Neural progenitor cell (in vitro differentiated cells): ENCODE measurements around the gene OR5AS1. TPM values are rescaled to one million over a fixed set of nuclear protein-coding genes. Genes with fewer than 3 reads are reported as not detected.
"Not testable (repeated sequence)": the region's sequence is repeated elsewhere in the genome, so short reads cannot be mapped to it uniquely, and the experiment has no call there.

Experiments
- DNase-seq: peaks from one replicate; pipeline ENCODE4 v3.0.0-alpha.2; 2016; ENCODE audit warnings: low spot score
- H2AFZ ChIP-seq: fragments of 200-600 bp; sonication (generic); replicated peaks from 2 replicates; pipeline ENCODE4 v1.6.1; 2016; ENCODE audit warnings: antibody characterized with exemption
- H3F3A ChIP-seq: fragments of 200-600 bp; sonication (generic); 2 replicates; pipeline ENCODE4 v1.6.1; 2016; ENCODE audit warnings: antibody characterized with exemption, low read depth
- H3K27ac ChIP-seq: fragments of 200-600 bp; sonication (generic); 2 replicates; pipeline ENCODE4 v1.5.1; 2016; ENCODE audit warnings: mild to moderate bottlenecking
- H3K27me3 ChIP-seq: fragments of 200-600 bp; sonication (generic); 2 replicates; pipeline ENCODE4 v1.6.1; 2016; ENCODE audit warnings: mild to moderate bottlenecking, moderate library complexity
- H3K36me3 ChIP-seq: fragments of 200-600 bp; sonication (generic); 2 replicates; pipeline ENCODE4 v1.5.1; 2016
- H3K4me1 ChIP-seq: fragments of 200-600 bp; sonication (generic); 2 replicates; pipeline ENCODE4 v1.6.1; 2016; ENCODE audit warnings: mixed run types
- H3K4me2 ChIP-seq: fragments of 200-600 bp; sonication (generic); 2 replicates; pipeline ENCODE4 v1.6.1; 2016
- H3K4me3 ChIP-seq: fragments of 200-600 bp; sonication (generic); 2 replicates; pipeline ENCODE4 v1.5.1; 2016
- H3K79me2 ChIP-seq: fragments of 200-600 bp; sonication (generic); 2 replicates; pipeline ENCODE4 v1.6.1; 2016; ENCODE audit warnings: low read depth
- H3K9ac ChIP-seq: fragments of 200-600 bp; sonication (generic); 2 replicates; pipeline ENCODE4 v1.6.1; 2016
- H3K9me3 ChIP-seq: fragments of 200-600 bp; sonication (generic); 2 replicates; pipeline ENCODE4 v1.5.1; 2016; ENCODE audit warnings: low read depth
- H4K20me1 ChIP-seq: fragments of 200-600 bp; sonication (generic); 2 replicates; pipeline ENCODE4 v1.6.1; 2016; ENCODE audit warnings: low read depth
- H3K27ac Mint-ChIP-seq: 3 replicates; pipeline ENCODE4 v1.8.0; 2021; ENCODE audit warnings: mixed read lengths
- H3K27me3 Mint-ChIP-seq: 2 replicates; pipeline ENCODE4 v1.8.0; 2022; ENCODE audit warnings: low read depth, mild to moderate bottlenecking, inconsistent platforms, moderate library complexity, mixed read lengths; ENCODE audit not compliant: insufficient read depth
- H3K36me3 Mint-ChIP-seq: 3 replicates; pipeline ENCODE4 v1.8.0; 2021; ENCODE audit warnings: mixed read lengths
- H3K4me1 Mint-ChIP-seq: 3 replicates; pipeline ENCODE4 v1.8.0; 2021; ENCODE audit warnings: mixed read lengths
- H3K4me3 Mint-ChIP-seq: 3 replicates; pipeline ENCODE4 v1.8.0; 2021; ENCODE audit warnings: mild to moderate bottlenecking, moderate library complexity, mixed read lengths
- H3K9me3 Mint-ChIP-seq: 3 replicates; pipeline ENCODE4 v1.8.0; 2020; ENCODE audit warnings: mixed read lengths
- EZH2 ChIP-seq: fragments of 200-600 bp; sonication (generic); IDR thresholded peaks from 2 replicates; pipeline ENCODE4 v1.6.1; 2017; ENCODE audit warnings: antibody characterized with exemption, mild to moderate bottlenecking, moderate library complexity
- EZH2phosphoT487 ChIP-seq: fragments of 200-600 bp; sonication (generic); IDR thresholded peaks from 2 replicates; pipeline ENCODE4 v1.6.1; 2017; ENCODE audit warnings: antibody characterized with exemption
- total RNA-seq: library from RNA; depleted of rRNA; stranded (reverse); fragments of >200 nt; gene quantifications from 2 replicates; pipeline ENCODE4 v1.2.3, GENCODE V29; 2015; ENCODE audit warnings: low replicate concordance
- TF ChIP-seq, protein P1 (sequence below): fragments of 200-600 bp; sonication (generic); IDR thresholded peaks from 2 replicates; pipeline ENCODE4 v1.5.1; 2017; ENCODE audit warnings: antibody characterized with exemption, mild to moderate bottlenecking

Gene OR5AS1
- total RNA-seq, 1 donor from 2014 or later: not detected

DNA sequence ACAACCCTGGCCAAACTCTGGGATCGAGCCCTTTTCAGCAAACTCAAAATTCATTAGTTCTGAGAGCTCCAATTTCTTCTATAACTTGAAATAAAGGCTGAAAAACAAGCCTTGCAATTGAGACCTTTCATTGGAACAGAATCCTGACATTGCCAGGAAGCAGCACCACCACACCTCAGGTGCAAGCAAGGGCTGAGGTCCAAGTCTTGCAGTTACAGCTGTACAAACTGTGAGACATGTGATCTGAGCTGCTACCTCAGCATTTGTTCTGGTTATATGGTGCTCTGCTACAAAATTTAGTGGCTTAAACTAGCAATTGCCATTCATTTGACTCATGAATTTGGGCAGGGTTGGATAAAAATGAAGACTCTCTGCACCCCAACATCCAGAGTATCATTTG is 18.1 kb downstream of the OR5AS1 start:
- no peak for TF ChIP-seq EZH2
- TF ChIP-seq, protein P1, sequence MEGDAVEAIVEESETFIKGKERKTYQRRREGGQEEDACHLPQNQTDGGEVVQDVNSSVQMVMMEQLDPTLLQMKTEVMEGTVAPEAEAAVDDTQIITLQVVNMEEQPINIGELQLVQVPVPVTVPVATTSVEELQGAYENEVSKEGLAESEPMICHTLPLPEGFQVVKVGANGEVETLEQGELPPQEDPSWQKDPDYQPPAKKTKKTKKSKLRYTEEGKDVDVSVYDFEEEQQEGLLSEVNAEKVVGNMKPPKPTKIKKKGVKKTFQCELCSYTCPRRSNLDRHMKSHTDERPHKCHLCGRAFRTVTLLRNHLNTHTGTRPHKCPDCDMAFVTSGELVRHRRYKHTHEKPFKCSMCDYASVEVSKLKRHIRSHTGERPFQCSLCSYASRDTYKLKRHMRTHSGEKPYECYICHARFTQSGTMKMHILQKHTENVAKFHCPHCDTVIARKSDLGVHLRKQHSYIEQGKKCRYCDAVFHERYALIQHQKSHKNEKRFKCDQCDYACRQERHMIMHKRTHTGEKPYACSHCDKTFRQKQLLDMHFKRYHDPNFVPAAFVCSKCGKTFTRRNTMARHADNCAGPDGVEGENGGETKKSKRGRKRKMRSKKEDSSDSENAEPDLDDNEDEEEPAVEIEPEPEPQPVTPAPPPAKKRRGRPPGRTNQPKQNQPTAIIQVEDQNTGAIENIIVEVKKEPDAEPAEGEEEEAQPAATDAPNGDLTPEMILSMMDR: no peak
- TF ChIP-seq EZH2phosphoT487: no peak
- Histone ChIP-seq H3K9me3 (no peaks in the 10 kb centered on the region), H3K27ac (no peak overlapping the region), H3K4me1 (no peaks in the 10 kb centered on the region), H3K79me2 (no peaks in the 10 kb centered on the region), H3K27me3 (no peaks in the 10 kb centered on the region), H2AFZ (no peak overlapping the region), H3K4me3 (no peak overlapping the region), H3K9ac (no peak overlapping the region), H3F3A (no peaks in the 10 kb centered on the region), H3K4me2 (no peak overlapping the region), H3K36me3 (no peaks in the 10 kb centered on the region), H4K20me1 (no peaks in the 10 kb centered on the region)
- peaks cover 4% of the 10 kb centered on the region for H3K9me3 Mint-ChIP-seq
- no peaks in the 10 kb centered on the region for H3K4me1 Mint-ChIP-seq
- H3K27ac Mint-ChIP-seq: no peak overlapping the region
- DNase-seq: no peak
- H3K27me3 Mint-ChIP-seq: peaks cover under 1% of the 10 kb centered on the region
- H3K4me3 Mint-ChIP-seq: no peak overlapping the region
- no peaks in the 10 kb centered on the region for H3K36me3 Mint-ChIP-seq

DNA sequence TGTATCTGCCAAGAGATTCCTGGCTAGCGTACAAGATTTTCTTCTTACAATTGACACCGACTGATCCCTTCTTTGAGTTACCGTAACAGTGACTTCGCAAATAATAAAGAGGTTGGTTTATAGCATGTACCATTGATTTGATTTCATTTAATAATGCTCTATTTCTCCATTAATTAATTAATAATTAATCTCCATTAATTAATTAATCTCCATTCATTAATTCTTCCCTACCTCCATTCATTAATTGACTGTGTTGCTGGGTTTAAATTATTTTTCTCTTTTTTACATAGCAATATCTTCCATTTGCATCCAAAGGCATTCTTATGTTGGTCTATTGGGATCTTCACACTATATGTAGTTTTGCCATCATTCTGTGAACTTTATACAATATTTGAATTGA is 21.0 kb downstream of the OR5AS1 start:
- Histone ChIP-seq H3K4me1 (no peaks in the 10 kb centered on the region), H3K27me3 (no peaks in the 10 kb centered on the region), H3K4me2 (no peak overlapping the region), H3F3A (no peaks in the 10 kb centered on the region), H3K4me3 (no peak overlapping the region), H3K9ac (no peak overlapping the region), H3K36me3 (no peaks in the 10 kb centered on the region), H3K79me2 (no peaks in the 10 kb centered on the region), H3K9me3 (no peaks in the 10 kb centered on the region), H3K27ac (no peak overlapping the region), H2AFZ (no peak overlapping the region), H4K20me1 (no peaks in the 10 kb centered on the region)
- no peaks in the 10 kb centered on the region for H3K4me1 Mint-ChIP-seq
- no peak overlapping the region for H3K27ac Mint-ChIP-seq
- no peak for DNase-seq
- TF ChIP-seq EZH2 (no peak), EZH2phosphoT487 (no peak)
- TF ChIP-seq, protein P1: no peak
- no peaks in the 10 kb centered on the region for H3K9me3 Mint-ChIP-seq
- H3K4me3 Mint-ChIP-seq: no peak overlapping the region
- no peaks in the 10 kb centered on the region for H3K36me3 Mint-ChIP-seq
- no peaks in the 10 kb centered on the region for H3K27me3 Mint-ChIP-seq

DNA sequence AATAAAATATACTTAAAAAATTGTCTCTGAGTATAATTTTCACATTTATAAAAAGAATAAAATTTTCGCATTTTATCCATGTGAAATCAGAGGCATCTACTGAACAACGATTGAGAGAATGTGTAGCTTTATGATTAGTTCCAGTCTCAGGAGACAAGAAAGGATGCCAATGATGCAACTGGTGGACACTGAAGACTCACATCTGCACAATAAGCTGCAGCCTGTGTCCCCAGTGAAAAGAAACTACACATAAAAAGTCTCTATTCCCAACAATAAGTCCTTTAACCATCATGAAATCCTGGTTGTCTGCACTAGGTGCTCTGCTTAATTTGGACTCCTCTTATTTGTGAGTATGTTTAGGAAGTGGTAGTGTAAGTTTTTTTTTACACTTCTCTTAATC is 22.0 kb downstream of the OR5AS1 start:
- Histone ChIP-seq H3K4me1 (no peaks in the 10 kb centered on the region), H3K27me3 (no peaks in the 10 kb centered on the region), H2AFZ (no peak overlapping the region), H3K27ac (no peak overlapping the region), H3F3A (no peaks in the 10 kb centered on the region), H3K36me3 (no peaks in the 10 kb centered on the region), H3K9ac (no peak overlapping the region), H3K9me3 (no peaks in the 10 kb centered on the region), H3K4me3 (no peak overlapping the region), H3K79me2 (no peaks in the 10 kb centered on the region), H4K20me1 (no peaks in the 10 kb centered on the region), H3K4me2 (no peak overlapping the region)
- no peaks in the 10 kb centered on the region for H3K4me1 Mint-ChIP-seq
- H3K9me3 Mint-ChIP-seq: no peaks in the 10 kb centered on the region
- DNase-seq: no peak
- TF ChIP-seq EZH2phosphoT487 (no peak), EZH2 (no peak)
- TF ChIP-seq, protein P1: no peak
- no peaks in the 10 kb centered on the region for H3K36me3 Mint-ChIP-seq
- no peak overlapping the region for H3K27ac Mint-ChIP-seq
- no peak overlapping the region for H3K4me3 Mint-ChIP-seq
- no peaks in the 10 kb centered on the region for H3K27me3 Mint-ChIP-seq

DNA sequence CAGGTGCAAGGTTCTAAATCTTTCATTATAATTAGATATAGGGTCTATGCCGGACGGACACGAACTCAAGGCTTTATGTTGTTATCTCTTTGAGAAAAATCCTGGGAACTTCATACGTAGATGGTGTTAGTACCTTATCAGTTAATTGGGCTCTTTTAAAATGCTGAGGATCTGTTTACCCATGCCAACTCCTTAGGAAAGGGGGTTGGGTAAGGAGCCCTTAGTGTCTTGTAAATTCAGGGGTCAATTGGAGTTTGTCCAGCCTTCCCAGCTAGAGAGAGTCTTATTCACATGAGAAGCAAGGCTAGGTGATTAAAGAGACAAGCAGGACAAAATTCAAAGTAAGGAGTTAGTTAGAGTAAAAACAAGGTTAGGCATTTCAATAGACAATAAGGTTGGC is 28.9 kb downstream of the OR5AS1 start:
- H3K4me3 Mint-ChIP-seq, H3K27me3 ChIP-seq, H4K20me1 ChIP-seq, H3K27ac ChIP-seq, H3K79me2 ChIP-seq, H3K9me3 Mint-ChIP-seq, H3K36me3 ChIP-seq, H3K36me3 Mint-ChIP-seq, H2AFZ ChIP-seq, H3K27me3 Mint-ChIP-seq, H3K27ac Mint-ChIP-seq, H3F3A ChIP-seq, H3K9me3 ChIP-seq, H3K4me3 ChIP-seq, H3K4me1 Mint-ChIP-seq, H3K4me2 ChIP-seq, H3K9ac ChIP-seq, DNase-seq, H3K4me1 ChIP-seq: not testable (repeated sequence)

DNA sequence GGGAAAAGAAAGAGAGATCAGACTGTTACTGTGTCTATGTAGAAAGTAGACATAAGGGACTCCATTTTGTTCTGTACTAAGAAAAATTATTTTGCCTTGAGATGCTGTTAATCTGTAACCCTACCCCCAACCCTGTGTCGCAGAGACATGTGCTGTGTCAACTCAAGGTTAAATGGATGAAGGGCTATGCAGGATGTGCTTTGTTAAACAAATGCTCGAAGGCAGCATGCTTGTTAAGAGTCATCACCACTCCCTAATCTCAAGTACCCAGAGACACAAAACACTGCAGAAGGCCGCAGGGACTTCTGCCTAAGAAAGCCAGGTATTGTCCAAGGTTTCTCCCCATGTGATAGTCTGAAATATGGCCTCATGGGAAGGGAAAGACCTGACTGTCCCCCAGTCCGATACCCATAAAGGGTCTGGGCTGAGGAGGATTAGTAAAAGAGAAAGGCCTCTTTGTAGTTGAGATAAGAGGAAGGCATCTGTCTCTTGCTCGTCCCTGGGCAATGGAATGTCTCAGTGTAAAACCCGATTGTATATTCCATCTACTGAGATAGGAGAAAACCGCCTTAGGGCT is 30.3 kb downstream of the OR5AS1 start:
- H3K4me2 ChIP-seq, H4K20me1 ChIP-seq, H3K9ac ChIP-seq, H3K27ac ChIP-seq, H3K9me3 ChIP-seq, H3K27me3 ChIP-seq, H3K4me3 ChIP-seq, H3F3A ChIP-seq, H3K36me3 Mint-ChIP-seq, H3K27me3 Mint-ChIP-seq, H3K36me3 ChIP-seq, H3K4me3 Mint-ChIP-seq, H3K4me1 ChIP-seq, H3K9me3 Mint-ChIP-seq, H3K4me1 Mint-ChIP-seq, H3K27ac Mint-ChIP-seq, H3K79me2 ChIP-seq: not testable (repeated sequence)
- peak; percentile 17 for DNase-seq
- peak overlapping the region; percentile 71 for H2AFZ ChIP-seq

DNA sequence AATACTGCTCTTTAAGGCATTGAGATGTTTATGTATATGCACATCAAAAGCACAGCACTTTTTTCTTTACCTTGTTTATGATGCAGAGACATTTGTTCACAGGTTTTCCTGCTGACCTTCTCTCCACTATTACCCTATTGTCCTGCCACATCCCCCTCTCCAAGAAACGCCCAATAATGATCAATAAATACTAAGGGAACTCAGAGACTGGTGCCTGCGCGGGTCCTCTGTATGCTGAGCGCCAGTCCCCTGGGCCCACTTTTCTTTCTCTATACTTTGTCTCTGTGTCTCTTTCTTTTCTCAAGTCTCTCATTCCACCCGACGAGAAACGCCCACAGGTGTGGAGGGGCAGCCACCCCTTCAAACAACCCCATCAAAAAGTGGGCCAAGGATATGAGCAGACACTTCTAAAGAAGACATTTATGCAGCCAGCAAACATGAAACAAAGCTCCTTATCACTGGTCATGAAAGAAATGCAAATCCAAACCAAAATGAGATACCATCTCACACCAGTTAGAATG is 30.9 kb downstream of the OR5AS1 start:
- H3K4me3 Mint-ChIP-seq, H3K9me3 ChIP-seq: not testable (repeated sequence)
- peak overlapping the region; percentile 71 for H2AFZ ChIP-seq

More for the DNA sequence above, 30.9 kb downstream of the OR5AS1 start:
- not testable (repeated sequence) for H3K4me3 ChIP-seq, H3F3A ChIP-seq, H3K4me2 ChIP-seq, H3K27ac ChIP-seq, H3K4me1 ChIP-seq, H3K9ac ChIP-seq, H3K36me3 ChIP-seq, H3K36me3 Mint-ChIP-seq, H3K9me3 Mint-ChIP-seq, H3K27ac Mint-ChIP-seq, H3K27me3 ChIP-seq, DNase-seq, H3K4me1 Mint-ChIP-seq, H4K20me1 ChIP-seq, H3K27me3 Mint-ChIP-seq, H3K79me2 ChIP-seq
